ENCODE measurements around the gene MDN1.

MDN1 gene

GRCh38 chr6:89790403-89790802 is 29.2 kb downstream of the MDN1 start:
- Histone ChIP-seq H3K27ac (ENCODE audit: low read length, poor library complexity, severe bottlenecking) (no peak overlapping the region), H2AK5ac (ENCODE audit: low read length, severe bottlenecking) (no peak overlapping the region), H3K36me3 (ENCODE audit: control insufficient read depth in 1 of 2, insufficient read depth in 2 of 2, low read depth in 1 of 2, low read length in 2 of 2) (peaks cover 14 to 76% of the 10 kb centered on the region in 2 experiments), H3K14ac (ENCODE audit: low read length in 2 of 2) (no peak overlapping the region), H2BK15ac (ENCODE audit: low read depth, poor library complexity, severe bottlenecking) (no peak overlapping the region), H3K9me3 (ENCODE audit: control insufficient read depth, low read length) (no peaks in the 10 kb centered on the region), H3K4ac (ENCODE audit: low read depth in 1 of 2, low read length in 2 of 2) (no peak overlapping the region), H2BK12ac (ENCODE audit: low read length in 2 of 2) (no peak overlapping the region), H4K91ac (ENCODE audit: low read length) (no peak overlapping the region), H2BK120ac (ENCODE audit: low read depth, low read length) (no peak overlapping the region), H3K4me1 (ENCODE audit: control insufficient read depth, insufficient read depth, low read depth, low read length) (peaks cover 3% of the 10 kb centered on the region), H2BK5ac (ENCODE audit: low read depth, low read length, poor library complexity, severe bottlenecking) (no peak overlapping the region), H2AFZ (ENCODE audit: low read depth, low read length) (no peak overlapping the region), H3K27me3 (ENCODE audit: control insufficient read depth in 1 of 2, insufficient read depth in 1 of 2, low read length in 2 of 2) (no peaks in the 10 kb centered on the region), H3K9ac (ENCODE audit: low read length) (no peak overlapping the region), H3K4me2 (ENCODE audit: low read length, poor library complexity, severe bottlenecking) (no peak overlapping the region), H3K23ac (ENCODE audit: low read length in 2 of 2) (no peak overlapping the region), H3K18ac (ENCODE audit: low read depth in 1 of 2, low read length in 2 of 2) (no peak overlapping the region), H3K79me1 (replicated peaks; ENCODE audit: low read length, poor library complexity, severe bottlenecking) (peaks cover 14% of the 10 kb centered on the region), H4K8ac (ENCODE audit: low read length) (no peak overlapping the region), H3K4me3 (ENCODE audit: insufficient read depth in 1 of 2, low read depth in 1 of 2, low read length in 2 of 2) (no peak overlapping the region)
- DNase-seq, result no peak
- WGBS, result no CpG with 5 or more reads among the region's 2 CpGs

- no peaks in the 10 kb centered on the region for H3K9me3 ChIP-seq (ENCODE audit: control insufficient read depth, low read length)
- H3K79me1 ChIP-seq (replicated peaks; ENCODE audit: low read length, poor library complexity, severe bottlenecking), result peaks cover 14% of the 10 kb centered on the region
- peaks cover 3% of the 10 kb centered on the region for H3K4me1 ChIP-seq (ENCODE audit: control insufficient read depth, insufficient read depth, low read depth, low read length)
- H3K18ac ChIP-seq (ENCODE audit: low read depth in 1 of 2, low read length in 2 of 2), result no peak overlapping the region
- peaks cover 14 to 80% of the 10 kb centered on the region in 2 experiments for H3K36me3 ChIP-seq (ENCODE audit: control insufficient read depth in 1 of 2, insufficient read depth in 2 of 2, low read depth in 1 of 2, low read length in 2 of 2)
- H3K4me2 ChIP-seq (ENCODE audit: low read length, poor library complexity, severe bottlenecking), result no peak overlapping the region
- no peak overlapping the region for H2BK120ac ChIP-seq (ENCODE audit: low read depth, low read length)
- H3K23ac ChIP-seq (ENCODE audit: low read length in 2 of 2), result no peak overlapping the region
- no peak overlapping the region for H3K27ac ChIP-seq (ENCODE audit: low read length, poor library complexity, severe bottlenecking)
- H4K91ac ChIP-seq (ENCODE audit: low read length), result no peak overlapping the region
- H3K4me3 ChIP-seq (ENCODE audit: insufficient read depth in 1 of 2, low read depth in 1 of 2, low read length in 2 of 2), result no peak overlapping the region
- H2AK5ac ChIP-seq (ENCODE audit: low read length, severe bottlenecking), result no peak overlapping the region
- H3K9ac ChIP-seq (ENCODE audit: low read length), result no peak overlapping the region
- no peak overlapping the region for H4K8ac ChIP-seq (ENCODE audit: low read length)
- DNase-seq, result no peak
- H2BK12ac ChIP-seq (ENCODE audit: low read length in 2 of 2), result no peak overlapping the region
- no peak overlapping the region for H3K14ac ChIP-seq (ENCODE audit: low read length in 2 of 2)
- no peaks in the 10 kb centered on the region for H3K27me3 ChIP-seq (ENCODE audit: control insufficient read depth in 1 of 2, insufficient read depth in 1 of 2, low read length in 2 of 2)
- no peak overlapping the region for H2AFZ ChIP-seq (ENCODE audit: low read depth, low read length)
- H2BK5ac ChIP-seq (ENCODE audit: low read depth, low read length, poor library complexity, severe bottlenecking), result no peak overlapping the region
- 95% methylated on average over 1 of the region's 1 CpG for WGBS
- H2BK15ac ChIP-seq (ENCODE audit: low read depth, poor library complexity, severe bottlenecking), result no peak overlapping the region
- H3K4ac ChIP-seq (ENCODE audit: low read depth in 1 of 2, low read length in 2 of 2), result no peak overlapping the region
These were observed 29.6 kb downstream of the MDN1 start for GRCh38 chr6:89789980-89790379.

GRCh38 chr6:89787660-89788328 is 31.8 kb downstream of the MDN1 start:
- Histone ChIP-seq H3K4me1 (ENCODE audit: control insufficient read depth, insufficient read depth, low read depth, low read length) (no peaks in the 10 kb centered on the region), H2BK15ac (ENCODE audit: low read depth, poor library complexity, severe bottlenecking) (no peak overlapping the region), H3K9me3 (ENCODE audit: control insufficient read depth, low read length) (no peaks in the 10 kb centered on the region), H2BK5ac (ENCODE audit: low read depth, low read length, poor library complexity, severe bottlenecking) (no peak overlapping the region), H3K27ac (ENCODE audit: low read length, poor library complexity, severe bottlenecking) (no peak overlapping the region), H3K9ac (ENCODE audit: low read length) (no peak overlapping the region), H3K4me3 (ENCODE audit: insufficient read depth in 1 of 2, low read depth in 1 of 2, low read length in 2 of 2) (no peak overlapping the region), H3K4ac (ENCODE audit: low read depth in 1 of 2, low read length in 2 of 2) (no peak overlapping the region), H3K23ac (ENCODE audit: low read length in 2 of 2) (no peak overlapping the region), H4K8ac (ENCODE audit: low read length) (no peak overlapping the region), H3K27me3 (ENCODE audit: control insufficient read depth in 1 of 2, insufficient read depth in 1 of 2, low read length in 2 of 2) (no peaks in the 10 kb centered on the region), H2AK5ac (ENCODE audit: low read length, severe bottlenecking) (no peak overlapping the region), H3K18ac (ENCODE audit: low read depth in 1 of 2, low read length in 2 of 2) (no peak overlapping the region), H3K36me3 (ENCODE audit: control insufficient read depth in 1 of 2, insufficient read depth in 2 of 2, low read depth in 1 of 2, low read length in 2 of 2) (peaks cover 21 to 84% of the 10 kb centered on the region in 2 experiments), H4K91ac (ENCODE audit: low read length) (no peak overlapping the region), H3K79me1 (replicated peaks; ENCODE audit: low read length, poor library complexity, severe bottlenecking) (peaks cover 11% of the 10 kb centered on the region), H3K4me2 (ENCODE audit: low read length, poor library complexity, severe bottlenecking) (no peak overlapping the region), H2BK12ac (ENCODE audit: low read length in 2 of 2) (no peak overlapping the region), H2BK120ac (ENCODE audit: low read depth, low read length) (no peak overlapping the region), H3K14ac (ENCODE audit: low read length in 2 of 2) (no peak overlapping the region), H2AFZ (ENCODE audit: low read depth, low read length) (no peak overlapping the region)
- DNase-seq, result no peak
- WGBS, result 93% methylated on average over 7 of the region's 7 CpGs

- H3K18ac ChIP-seq (ENCODE audit: low read depth in 1 of 2, low read length in 2 of 2), result no peak overlapping the region
- no peak overlapping the region for H4K91ac ChIP-seq (ENCODE audit: low read length)
- no peaks in the 10 kb centered on the region for H3K9me3 ChIP-seq (ENCODE audit: control insufficient read depth, low read length)
- H3K14ac ChIP-seq (ENCODE audit: low read length in 2 of 2), result no peak overlapping the region
- H2AK5ac ChIP-seq (ENCODE audit: low read length, severe bottlenecking), result no peak overlapping the region
- no peak overlapping the region for H3K4ac ChIP-seq (ENCODE audit: low read depth in 1 of 2, low read length in 2 of 2)
- no peak overlapping the region for H3K23ac ChIP-seq (ENCODE audit: low read length in 2 of 2)
- H3K27ac ChIP-seq (ENCODE audit: low read length, poor library complexity, severe bottlenecking), result no peak overlapping the region
- no peak overlapping the region for H2AFZ ChIP-seq (ENCODE audit: low read depth, low read length)
- H2BK15ac ChIP-seq (ENCODE audit: low read depth, poor library complexity, severe bottlenecking), result no peak overlapping the region
- peaks cover 24 to 77% of the 10 kb centered on the region in 2 experiments for H3K36me3 ChIP-seq (ENCODE audit: control insufficient read depth in 1 of 2, insufficient read depth in 2 of 2, low read depth in 1 of 2, low read length in 2 of 2)
- no peak overlapping the region for H2BK5ac ChIP-seq (ENCODE audit: low read depth, low read length, poor library complexity, severe bottlenecking)
- no peak overlapping the region for H3K9ac ChIP-seq (ENCODE audit: low read length)
- H2BK12ac ChIP-seq (ENCODE audit: low read length in 2 of 2), result no peak overlapping the region
- no peak overlapping the region for H2BK120ac ChIP-seq (ENCODE audit: low read depth, low read length)
- 100% methylated on average over 1 of the region's 2 CpGs for WGBS
- H3K27me3 ChIP-seq (ENCODE audit: control insufficient read depth in 1 of 2, insufficient read depth in 1 of 2, low read length in 2 of 2), result no peaks in the 10 kb centered on the region
- H3K4me3 ChIP-seq (ENCODE audit: insufficient read depth in 1 of 2, low read depth in 1 of 2, low read length in 2 of 2), result no peak overlapping the region
- no peak overlapping the region for H3K4me2 ChIP-seq (ENCODE audit: low read length, poor library complexity, severe bottlenecking)
- no peaks in the 10 kb centered on the region for H3K4me1 ChIP-seq (ENCODE audit: control insufficient read depth, insufficient read depth, low read depth, low read length)
- no peak overlapping the region for H4K8ac ChIP-seq (ENCODE audit: low read length)
- DNase-seq, result no peak
- H3K79me1 ChIP-seq (replicated peaks; ENCODE audit: low read length, poor library complexity, severe bottlenecking), result peaks cover 11% of the 10 kb centered on the region
These were observed 32.6 kb downstream of the MDN1 start for GRCh38 chr6:89786970-89787369.
